Measurements from ENCODE around the gene KLK15. TPM values are rescaled to one million over a fixed set of nuclear protein-coding genes. Genes with fewer than 3 reads are reported as not detected.

KLK15 gene
- total and polyA plus RNA-seq, 2 donors (not counting 3 experiments of a cell fraction or from before 2014, with no cell fraction given): not detected

GRCh38 chr19:50817941-50818858 is 15.2 kb downstream of the KLK15 start:
- DNase-seq (ENCODE audit: low read depth, low spot score): peak; percentile 29
- H3K27me3 ChIP-seq (ENCODE audit: control insufficient read depth in 2 of 2, insufficient read depth in 2 of 2, low read length in 2 of 2): peaks cover 21 to 28% of the 10 kb centered on the region in 2 experiments
- H4K20me1 ChIP-seq (replicated peaks; ENCODE audit: control insufficient read depth, extremely low read depth, insufficient read depth, low read length): no peaks in the 10 kb centered on the region
- ChIA-PET POLR2A (no interaction called here), CTCF (no interaction called here)
- H3K27ac ChIP-seq (ENCODE audit: insufficient read depth, low read depth, low read length): no peak overlapping the region
- no peak overlapping the region for H3K9ac ChIP-seq (replicated peaks; ENCODE audit: extremely low read depth, insufficient read depth, low read length)
- no TSS peak for BruUV-seq (replicated peaks)
- intact Hi-C loops (cut with micrococcal nuclease): no loop called here
- H3K9me3 ChIP-seq (replicated peaks; ENCODE audit: control insufficient read depth, insufficient read depth, low read length): no peaks in the 10 kb centered on the region
- H3K4me3 ChIP-seq (replicated peaks in 1 of 3; ENCODE audit: insufficient read depth in 1 of 3, low read depth in 1 of 3, low read length in 3 of 3): peak overlapping the region; percentile 31 to 56 (median 34)
- H3K4me2 ChIP-seq (ENCODE audit: insufficient read depth, low read length): peak overlapping the region; percentile 60
- no peaks in the 10 kb centered on the region for H3K36me3 ChIP-seq (ENCODE audit: control insufficient read depth in 2 of 2, extremely low read depth in 1 of 2, insufficient read depth in 2 of 2, low read length in 2 of 2)
- H2AFZ ChIP-seq (ENCODE audit: low read depth, low read length): peak overlapping the region; percentile 99
- peak; percentile 58 for FAIRE-seq
- H3K4me1 ChIP-seq (ENCODE audit: control insufficient read depth, extremely low read depth, insufficient read depth, low read length): no peaks in the 10 kb centered on the region
- H3K9me1 ChIP-seq (replicated peaks; ENCODE audit: control insufficient read depth, extremely low read depth, insufficient read depth, low read length): no peaks in the 10 kb centered on the region
- dilution Hi-C loops (cut with MboI; ENCODE audit: extremely low pct_ligation_motif_present, low sequenced_read_pairs): no loop called here
- no peaks in the 10 kb centered on the region for H3K79me2 ChIP-seq (ENCODE audit: control insufficient read depth, insufficient read depth, low read length)
- TF ChIP-seq FOS (IDR thresholded peaks at IDR 0.05; ENCODE audit: borderline replicate concordance, insufficient read depth, low read length) (no peak), JUN (IDR thresholded peaks at IDR 0.05; ENCODE audit: borderline replicate concordance, insufficient read depth, insufficient read length, low read depth) (no peak), POLR2A (IDR thresholded peaks at IDR 0.05; ENCODE audit: low read depth, low read length) (no peak), EZH2 (IDR thresholded peaks at IDR 0.05; ENCODE audit: borderline replicate concordance, low read depth, low read length, severe bottlenecking) (no peak), POLR2AphosphoS5 (IDR thresholded peaks at IDR 0.05; ENCODE audit: insufficient read depth, low read depth, low read length) (no peak), MAX (IDR thresholded peaks at IDR 0.05; ENCODE audit: insufficient read depth, insufficient read length) (no peak), CTCF (IDR thresholded peaks at IDR 0.05; ENCODE audit: extremely low read depth in 1 of 2, insufficient read depth in 1 of 2, low read depth in 1 of 2, low read length in 2 of 2) (no peak)

Data from endothelial cell of umbilical vein (primary cell).